ENCODE results near the gene REV3L. TPM values are rescaled to one million over a fixed set of nuclear protein-coding genes. Genes with fewer than 3 reads are reported as not detected.

REV3L gene
- total RNA-seq, 4 donors from 2014 or later: 40.7 to 84.1 (median 52.6) TPM

DNA sequence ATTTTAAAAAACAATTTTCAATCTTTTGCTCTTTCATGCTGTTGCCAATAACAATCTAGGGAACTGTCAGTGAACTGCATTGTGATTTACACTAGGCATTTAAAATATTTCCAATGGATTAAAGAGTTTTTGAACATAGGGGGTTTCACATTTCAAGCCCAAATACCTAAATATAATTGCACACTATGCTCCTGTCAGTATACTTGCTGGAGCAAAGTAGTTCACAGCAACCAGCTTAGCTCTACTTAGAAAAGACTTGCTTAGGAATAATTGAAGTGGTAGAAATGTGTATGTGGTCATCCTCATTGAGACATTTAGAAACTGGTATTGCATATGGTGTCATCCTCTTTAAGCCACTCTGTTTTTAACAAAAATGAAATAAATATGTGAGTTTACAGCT is 41.7 kb upstream of the REV3L start:
- Histone ChIP-seq H3K4me3 (no peak overlapping the region), H3K36me3 (no peaks in the 10 kb centered on the region), H3K27ac (no peak overlapping the region), H3K4me1 (peaks cover 4 to 32% (median 5%) of the 10 kb centered on the region in 3 donors), H3K9me3 (no peaks in the 10 kb centered on the region), H3K27me3 (no peaks in the 10 kb centered on the region)
- no peak for ATAC-seq
- TF ChIP-seq POLR2AphosphoS5 (IDR thresholded peaks at IDR 0.05) (no peak), POLR2A (IDR thresholded peaks at IDR 0.05) (no peak), EP300 (IDR thresholded peaks at IDR 0.05) (no peak)
- TF ChIP-seq, protein P1, sequence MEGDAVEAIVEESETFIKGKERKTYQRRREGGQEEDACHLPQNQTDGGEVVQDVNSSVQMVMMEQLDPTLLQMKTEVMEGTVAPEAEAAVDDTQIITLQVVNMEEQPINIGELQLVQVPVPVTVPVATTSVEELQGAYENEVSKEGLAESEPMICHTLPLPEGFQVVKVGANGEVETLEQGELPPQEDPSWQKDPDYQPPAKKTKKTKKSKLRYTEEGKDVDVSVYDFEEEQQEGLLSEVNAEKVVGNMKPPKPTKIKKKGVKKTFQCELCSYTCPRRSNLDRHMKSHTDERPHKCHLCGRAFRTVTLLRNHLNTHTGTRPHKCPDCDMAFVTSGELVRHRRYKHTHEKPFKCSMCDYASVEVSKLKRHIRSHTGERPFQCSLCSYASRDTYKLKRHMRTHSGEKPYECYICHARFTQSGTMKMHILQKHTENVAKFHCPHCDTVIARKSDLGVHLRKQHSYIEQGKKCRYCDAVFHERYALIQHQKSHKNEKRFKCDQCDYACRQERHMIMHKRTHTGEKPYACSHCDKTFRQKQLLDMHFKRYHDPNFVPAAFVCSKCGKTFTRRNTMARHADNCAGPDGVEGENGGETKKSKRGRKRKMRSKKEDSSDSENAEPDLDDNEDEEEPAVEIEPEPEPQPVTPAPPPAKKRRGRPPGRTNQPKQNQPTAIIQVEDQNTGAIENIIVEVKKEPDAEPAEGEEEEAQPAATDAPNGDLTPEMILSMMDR (IDR thresholded peaks at IDR 0.05): no peak

DNA sequence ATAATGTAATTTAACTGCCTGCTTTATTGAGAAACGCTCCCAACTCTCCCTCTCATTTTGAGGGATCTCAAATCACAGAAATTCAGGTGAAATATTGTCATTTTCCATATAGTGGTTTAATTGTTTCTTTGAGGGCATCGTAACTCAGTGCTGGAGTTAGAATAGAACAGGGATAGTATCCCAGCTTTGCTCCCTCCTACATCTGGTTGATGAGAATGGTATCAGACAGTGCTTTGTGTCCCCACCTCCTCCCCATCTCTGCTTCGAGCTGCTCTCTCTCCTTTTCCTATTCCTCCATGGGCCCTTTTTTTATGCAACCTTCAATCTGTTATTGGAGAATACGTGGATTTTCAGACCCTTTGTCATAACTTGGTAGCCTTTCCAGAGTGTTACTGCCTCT is 41.2 kb upstream of the REV3L start:
- whole genome bisulfite sequencing, 2 donors (ENCODE audit: low coverage in 1 of 2): 76 to 86% methylated on average over 3 to 4 of the region's 4 CpGs
- Histone ChIP-seq H3K4me3 (no peak overlapping the region), H3K27ac (no peak overlapping the region), H3K4me1 (peaks cover 4 to 32% (median 5%) of the 10 kb centered on the region in 3 donors), H3K27me3 (no peaks in the 10 kb centered on the region), H3K36me3 (no peaks in the 10 kb centered on the region), H3K9me3 (no peaks in the 10 kb centered on the region)
- TF ChIP-seq EP300 (IDR thresholded peaks at IDR 0.05): no peak
- no peak for TF ChIP-seq POLR2AphosphoS5 (IDR thresholded peaks at IDR 0.05)
- TF ChIP-seq, protein P1 (IDR thresholded peaks at IDR 0.05): no peak
- no peak for TF ChIP-seq POLR2A (IDR thresholded peaks at IDR 0.05)
- ATAC-seq: no peak

DNA sequence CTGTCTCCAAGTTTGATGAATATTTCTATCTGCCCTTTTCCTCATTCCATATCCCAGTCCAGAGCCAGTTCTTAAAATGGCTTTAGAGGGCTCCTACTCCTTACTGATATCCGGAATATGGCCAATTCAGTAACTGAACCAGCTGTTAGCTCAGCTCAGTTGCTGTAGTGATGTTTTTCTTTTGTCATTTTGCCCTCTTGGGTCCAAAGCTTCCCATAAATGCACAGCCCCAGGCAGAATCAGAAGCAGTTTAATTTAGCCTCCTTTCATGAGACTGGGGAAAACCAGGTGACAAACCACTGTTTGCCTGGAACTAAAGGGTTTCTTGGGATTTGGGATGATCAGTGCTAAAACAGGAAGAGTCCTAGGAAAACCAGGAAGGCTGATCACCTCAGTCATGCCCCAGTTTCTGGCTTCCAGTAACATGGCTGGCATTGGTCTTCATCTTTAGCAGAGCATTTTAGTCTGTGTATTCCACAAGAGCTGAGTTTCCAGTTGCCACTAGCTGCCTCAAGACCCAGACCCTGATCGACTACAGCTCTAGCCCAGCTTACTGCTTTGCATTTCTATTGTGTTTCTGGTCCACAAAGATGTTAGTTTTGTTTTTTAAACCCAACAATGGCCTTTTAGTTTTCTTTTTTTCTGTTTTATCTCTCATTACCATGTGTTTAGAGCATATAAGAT is 40.6 kb upstream of the REV3L start:
- H3K4me3 ChIP-seq: no peak overlapping the region
- no peaks in the 10 kb centered on the region for H3K9me3 ChIP-seq
- H3K36me3 ChIP-seq: no peaks in the 10 kb centered on the region
- TF ChIP-seq POLR2A (IDR thresholded peaks at IDR 0.05) (no peak), EP300 (IDR thresholded peaks at IDR 0.05) (no peak), POLR2AphosphoS5 (IDR thresholded peaks at IDR 0.05) (no peak)
- TF ChIP-seq, protein P1 (IDR thresholded peaks at IDR 0.05): no peak
- no peaks in the 10 kb centered on the region for H3K27me3 ChIP-seq
- no peak for ATAC-seq
- 55 to 81% methylated on average over 2 of the region's 2 CpGs for WGBS, 2 donors (ENCODE audit: low coverage in 1 of 2)
- no peak overlapping the region for H3K27ac ChIP-seq
- peaks cover 4 to 32% (median 5%) of the 10 kb centered on the region in 3 donors for H3K4me1 ChIP-seq

DNA sequence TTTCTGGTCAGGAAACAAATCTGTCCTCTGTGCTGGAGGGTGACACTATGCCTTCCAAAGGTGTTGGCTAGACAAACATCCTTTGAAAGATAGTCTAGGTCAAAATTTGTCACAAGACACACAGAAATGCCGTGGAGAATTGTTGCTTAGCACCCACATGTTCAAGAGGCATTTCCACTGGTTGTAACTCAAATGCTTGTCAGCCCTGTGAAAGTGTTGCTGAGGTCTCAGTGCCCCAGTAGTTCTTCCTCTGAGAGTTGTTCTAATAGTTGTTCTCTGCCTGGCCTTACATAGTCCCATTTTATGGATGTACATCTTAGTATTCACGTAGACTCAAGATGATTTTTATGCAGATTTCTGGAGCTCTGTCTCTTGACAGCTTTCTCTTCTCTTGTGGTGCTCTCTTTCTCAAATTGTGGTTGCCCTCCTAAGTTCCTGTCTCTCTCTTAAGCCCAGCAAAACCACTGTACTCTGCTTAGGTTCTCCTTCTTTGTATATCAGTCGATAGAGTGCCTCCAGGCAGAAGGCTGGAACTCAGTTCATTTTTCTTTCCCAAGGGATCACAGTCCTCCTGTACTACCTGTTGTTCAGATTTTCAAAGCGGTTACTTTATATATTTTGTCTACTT is 39.5 kb upstream of the REV3L start:
- no peak for TF ChIP-seq POLR2AphosphoS5 (IDR thresholded peaks at IDR 0.05)
- Histone ChIP-seq H3K4me1 (peaks cover 4 to 32% (median 5%) of the 10 kb centered on the region in 3 donors), H3K27me3 (no peaks in the 10 kb centered on the region), H3K9me3 (no peaks in the 10 kb centered on the region), H3K27ac (no peak overlapping the region), H3K4me3 (no peak overlapping the region), H3K36me3 (no peaks in the 10 kb centered on the region)
- no peak for ATAC-seq
- 67 to 86% methylated on average over 1 to 4 of the region's 4 CpGs for WGBS, 2 donors (ENCODE audit: low coverage in 1 of 2)

DNA sequence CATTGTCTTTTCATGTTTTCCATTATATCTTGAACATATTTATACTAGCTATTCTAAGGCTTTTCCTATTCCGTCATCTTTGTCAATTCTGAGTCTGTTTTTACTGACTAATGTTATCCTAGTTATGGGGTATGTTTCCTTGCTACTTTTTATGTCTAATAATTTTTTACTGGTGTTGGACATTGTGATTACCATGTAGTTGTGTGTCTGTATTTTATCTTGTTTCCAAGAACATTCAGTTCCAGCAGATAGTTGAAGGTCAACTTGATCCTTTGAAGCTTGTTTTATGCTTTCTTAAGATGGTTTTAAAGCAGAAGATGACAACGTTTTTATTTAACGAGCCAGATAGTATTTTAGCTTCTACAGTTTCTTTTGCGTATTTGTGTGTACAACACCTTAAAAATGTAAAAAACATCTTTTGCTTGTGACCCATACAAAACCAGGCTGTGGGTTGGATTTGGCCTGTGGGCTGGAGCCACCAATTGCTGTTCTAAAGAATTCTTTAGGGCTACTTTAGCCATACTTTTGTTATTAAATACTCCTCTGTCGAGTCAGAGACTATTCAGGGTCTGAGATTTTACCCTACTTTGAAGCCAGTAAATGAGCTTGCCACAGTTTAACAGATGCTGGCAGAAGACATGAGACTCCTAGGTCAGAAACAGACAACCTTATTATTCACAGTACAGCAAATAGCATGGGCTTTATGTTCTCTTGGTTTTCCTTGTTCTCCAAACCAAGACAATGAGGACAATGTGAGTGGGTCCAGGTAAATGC is 38.7 kb upstream of the REV3L start:
- H3K9me3 ChIP-seq: no peaks in the 10 kb centered on the region
- H3K27ac ChIP-seq: no peak overlapping the region

More for the DNA sequence above, 38.7 kb upstream of the REV3L start:
- ATAC-seq: no peak
- Histone ChIP-seq H3K4me1 (peaks cover 4 to 32% (median 5%) of the 10 kb centered on the region in 3 donors), H3K36me3 (no peaks in the 10 kb centered on the region), H3K4me3 (no peak overlapping the region), H3K27me3 (no peaks in the 10 kb centered on the region)
- WGBS, 2 donors (ENCODE audit: low coverage in 1 of 2): 77 to 93% methylated on average over 5 of the region's 5 CpGs
- TF ChIP-seq POLR2A (IDR thresholded peaks at IDR 0.05) (no peak), POLR2AphosphoS5 (IDR thresholded peaks at IDR 0.05) (no peak), EP300 (IDR thresholded peaks at IDR 0.05) (no peak)
- TF ChIP-seq, protein P1 (IDR thresholded peaks at IDR 0.05): no peak
